HG03439 (cell line): Measurements from ENCODE around the gene YIPF1.

Experiments used
- ATAC-seq: cut with Tn5 transposase; IDR thresholded peaks from one replicate; pipeline ENCODE4 v1.9.1; 2021; ENCODE audit warnings: mild to moderate bottlenecking, moderate library complexity; ENCODE audit not compliant: unreplicated experiment

The YIPF1 gene

GRCh38 chr1:53889304-53890298 lies at the start of gene YIPF1:
YIPF1 (minus strand) TSS chr1:53889797; CDS start chr1:53888937, 860 bp downstream.
- peak; percentile 83 for ATAC-seq

- ATAC-seq = no peak
These were observed 48.7 kb upstream of the YIPF1 start for GRCh38 chr1:53938136-53938830.

GRCh38 chr1:53936430-53936829 lies 46.8 kb upstream of the YIPF1 start:
- no peak for ATAC-seq

GRCh38 chr1:53934170-53934765 lies 44.7 kb upstream of the YIPF1 start:
- no peak for ATAC-seq

GRCh38 chr1:53931523-53931922 lies 41.9 kb upstream of the YIPF1 start:
- ATAC-seq = no peak

GRCh38 chr1:53930932-53931331 lies 41.3 kb upstream of the YIPF1 start:
- ATAC-seq = no peak

- no peak for ATAC-seq
These were observed 39.8 kb upstream of the YIPF1 start for GRCh38 chr1:53929246-53929960.

- no peak for ATAC-seq
These were observed 37.8 kb upstream of the YIPF1 start for GRCh38 chr1:53927376-53927881.

- no peak for ATAC-seq
These were observed 30.1 kb upstream of the YIPF1 start for GRCh38 chr1:53919675-53920066.

- ATAC-seq = no peak
These were observed 28.7 kb upstream of the YIPF1 start for GRCh38 chr1:53918343-53918742.

GRCh38 chr1:53913352-53914033 lies 23.9 kb upstream of the YIPF1 start:
- no peak for ATAC-seq

- ATAC-seq = no peak
These were observed 21.8 kb upstream of the YIPF1 start for GRCh38 chr1:53911442-53911841.

GRCh38 chr1:53909946-53910345 lies 20.3 kb upstream of the YIPF1 start:
- ATAC-seq = no peak

- no peak for ATAC-seq
These were observed 16.5 kb upstream of the YIPF1 start for GRCh38 chr1:53906121-53906520.

- ATAC-seq = no peak
These were observed 15.9 kb upstream of the YIPF1 start for GRCh38 chr1:53905509-53905908.

GRCh38 chr1:53902235-53903138 lies 12.9 kb upstream of the YIPF1 start:
- ATAC-seq = no peak

- no peak for ATAC-seq
These were observed 10.1 kb upstream of the YIPF1 start for GRCh38 chr1:53899708-53900107.

GRCh38 chr1:53899206-53899628 lies 9.6 kb upstream of the YIPF1 start:
- no peak for ATAC-seq

- no peak for ATAC-seq
These were observed 7.1 kb upstream of the YIPF1 start for GRCh38 chr1:53896635-53897229.
